Loucy (cell line): ENCODE data around the gene KCNQ4.

Experiments
- H2AFZ ChIP-seq: fragments of 200-600 bp; sonication (generic); 2 replicates; pipeline ENCODE4 v1.6.0; 2016; ENCODE audit warnings: antibody characterized with exemption, mild to moderate bottlenecking, low read length, moderate library complexity
- H3F3A ChIP-seq: fragments of 200-600 bp; 2 replicates; pipeline ENCODE4 v1.6.0; 2016; ENCODE audit warnings: antibody characterized with exemption, low read depth, mild to moderate bottlenecking
- H3K27me3 ChIP-seq: fragments of 200-600 bp; sonication (generic); 2 replicates; pipeline ENCODE4 v1.6.1; 2014; ENCODE audit warnings: low read length, mild to moderate bottlenecking; ENCODE audit not compliant: insufficient read depth, poor library complexity, severe bottlenecking
- H3K36me3 ChIP-seq: fragments of 200-600 bp; sonication (generic); 2 replicates; pipeline ENCODE4 v1.6.1; 2016; ENCODE audit warnings: low read length; ENCODE audit not compliant: insufficient read depth
- H3K4me1 ChIP-seq: fragments of 200-600 bp; sonication (generic); 2 replicates; pipeline ENCODE4 v1.5.1; 2014; ENCODE audit warnings: low read length, mild to moderate bottlenecking; ENCODE audit not compliant: insufficient read depth, poor library complexity, severe bottlenecking
- H3K4me2 ChIP-seq: fragments of 200-600 bp; sonication (generic); 2 replicates; pipeline ENCODE4 v1.6.0; 2014; ENCODE audit warnings: antibody characterized with exemption, low read length, low read depth, mild to moderate bottlenecking; ENCODE audit not compliant: poor library complexity, severe bottlenecking
- H3K4me3 ChIP-seq: fragments of 200-600 bp; sonication (generic); 2 replicates; pipeline ENCODE4 v1.5.1; 2014; ENCODE audit warnings: low read length, mild to moderate bottlenecking, mixed read lengths; ENCODE audit not compliant: poor library complexity, severe bottlenecking
- H3K79me2 ChIP-seq: fragments of 200-600 bp; sonication (generic); 2 replicates; pipeline ENCODE4 v1.6.1; 2014; ENCODE audit warnings: low read length; ENCODE audit not compliant: insufficient read depth
- H3K9ac ChIP-seq: fragments of 200-600 bp; sonication (generic); 2 replicates; pipeline ENCODE4 v1.6.0; 2014; ENCODE audit warnings: mild to moderate bottlenecking, low read depth, low read length, moderate library complexity; ENCODE audit not compliant: poor library complexity, severe bottlenecking
- H3K9me2 ChIP-seq: fragments of 200-600 bp; sonication (generic); replicated peaks from 2 replicates; pipeline ENCODE4 v1.6.1; 2016; ENCODE audit warnings: low read depth, low read length, mixed read lengths
- H3K9me3 ChIP-seq: fragments of 200-600 bp; sonication (generic); 2 replicates; pipeline ENCODE4 v1.6.1; 2014; ENCODE audit warnings: mild to moderate bottlenecking, antibody characterized with exemption, low read length, low read depth; ENCODE audit not compliant: insufficient read depth
- H4K20me1 ChIP-seq: fragments of 200-600 bp; sonication (generic); 2 replicates; pipeline ENCODE4 v1.6.0; 2014; ENCODE audit warnings: antibody characterized with exemption, low read length, mild to moderate bottlenecking; ENCODE audit not compliant: insufficient read depth, poor library complexity, severe bottlenecking
- CTCF ChIP-seq: fragments of 200-600 bp; sonication (generic); conservative IDR thresholded peaks from 2 replicates; pipeline ENCODE4 v1.5.1; 2014; ENCODE audit warnings: mild to moderate bottlenecking, antibody characterized with exemption, low read length
- EZH2phosphoT487 ChIP-seq: fragments of 200-600 bp; IDR thresholded peaks from 2 replicates; pipeline ENCODE4 v1.6.1; 2018; ENCODE audit warnings: antibody characterized with exemption, mild to moderate bottlenecking, moderate library complexity, borderline replicate concordance

KCNQ4 gene

GRCh38 chr1:40743860-40744259 lies 39.7 kb upstream of the KCNQ4 start:
- Histone ChIP-seq H4K20me1 (peaks cover 4% of the 10 kb centered on the region), H3K9me2 (no peaks in the 10 kb centered on the region), H3K4me1 (no peaks in the 10 kb centered on the region), H3K79me2 (peaks cover 66% of the 10 kb centered on the region), H3K9me3 (no peaks in the 10 kb centered on the region), H2AFZ (no peak overlapping the region), H3K36me3 (peaks cover 94% of the 10 kb centered on the region), H3K4me2 (no peak overlapping the region), H3K4me3 (no peak overlapping the region), H3K27me3 (no peaks in the 10 kb centered on the region), H3F3A (no peaks in the 10 kb centered on the region), H3K9ac (no peak overlapping the region)
- TF ChIP-seq CTCF: no peak
- TF ChIP-seq EZH2phosphoT487: no peak

- peaks cover 4% of the 10 kb centered on the region for H4K20me1 ChIP-seq
- no peak overlapping the region for H3K9ac ChIP-seq
- peaks cover 66% of the 10 kb centered on the region for H3K79me2 ChIP-seq
- TF ChIP-seq CTCF (no peak), EZH2phosphoT487 (no peak)
- no peaks in the 10 kb centered on the region for H3K4me1 ChIP-seq
- no peak overlapping the region for H2AFZ ChIP-seq
- no peak overlapping the region for H3K4me2 ChIP-seq
- H3K4me3 ChIP-seq: no peak overlapping the region
- no peaks in the 10 kb centered on the region for H3K9me3 ChIP-seq
- peaks cover 94% of the 10 kb centered on the region for H3K36me3 ChIP-seq
- no peaks in the 10 kb centered on the region for H3F3A ChIP-seq
- H3K9me2 ChIP-seq: no peaks in the 10 kb centered on the region
- no peaks in the 10 kb centered on the region for H3K27me3 ChIP-seq
Observed at GRCh38 chr1:40745176-40745575, 38.4 kb upstream of the KCNQ4 start.

GRCh38 chr1:40746344-40747090 lies 37.1 kb upstream of the KCNQ4 start:
- Histone ChIP-seq H3K9me2 (no peaks in the 10 kb centered on the region), H3K27me3 (no peaks in the 10 kb centered on the region), H2AFZ (no peak overlapping the region), H3K4me2 (no peak overlapping the region), H3K9me3 (no peaks in the 10 kb centered on the region), H3K4me3 (no peak overlapping the region), H3K4me1 (no peaks in the 10 kb centered on the region), H3K36me3 (peaks cover 94% of the 10 kb centered on the region), H3F3A (no peaks in the 10 kb centered on the region), H3K9ac (no peak overlapping the region), H3K79me2 (peaks cover 56% of the 10 kb centered on the region), H4K20me1 (peaks cover 4% of the 10 kb centered on the region)
- TF ChIP-seq CTCF: no peak
- no peak for TF ChIP-seq EZH2phosphoT487
